H9 (cell line): ENCODE measurements around the gene PEX19. TPM values are rescaled to one million over a fixed set of nuclear protein-coding genes. Genes with fewer than 3 reads are reported as not detected.

Experiments used
- DNase-seq: peaks from one replicate; pipeline ENCODE4 v3.0.0-alpha.2; 2017
- H2AFZ ChIP-seq: one replicate; pipeline ENCODE4 v1.6.1; 2013; ENCODE audit warnings: mild to moderate bottlenecking, low read length, control low read depth, moderate library complexity
- H2AK5ac ChIP-seq: 2 replicates; pipeline ENCODE4 v1.6.1; 2013; ENCODE audit warnings: low read length, control low read depth, mixed read lengths; ENCODE audit not compliant: insufficient read length
- H2BK120ac ChIP-seq: one replicate; pipeline ENCODE4 v1.6.1; 2013; ENCODE audit warnings: low read depth, mild to moderate bottlenecking, low read length, control low read depth, inconsistent platforms; ENCODE audit not compliant: poor library complexity, severe bottlenecking
- H2BK12ac ChIP-seq: 2 replicates; pipeline ENCODE4 v1.6.1; 2013; ENCODE audit warnings: low read length, control low read depth, mixed read lengths, low read depth; ENCODE audit not compliant: insufficient read length
- H2BK15ac ChIP-seq: 2 replicates; pipeline ENCODE4 v1.6.1; 2013; ENCODE audit warnings: low read depth, low read length, control low read depth
- H2BK20ac ChIP-seq: one replicate; pipeline ENCODE4 v1.6.1; 2013; ENCODE audit warnings: low read depth, mild to moderate bottlenecking, low read length, control low read depth, inconsistent platforms; ENCODE audit not compliant: poor library complexity, severe bottlenecking
- H2BK5ac ChIP-seq: 2 replicates; pipeline ENCODE4 v1.6.1; 2013; ENCODE audit warnings: low read length, control low read depth, mixed read lengths; ENCODE audit not compliant: insufficient read length
- H3K14ac ChIP-seq: 2 replicates; pipeline ENCODE4 v1.6.1; 2013; ENCODE audit warnings: low read length, control low read depth; ENCODE audit not compliant: insufficient read depth
- H3K18ac ChIP-seq: 2 replicates; pipeline ENCODE4 v1.6.1; 2013; ENCODE audit warnings: low read depth, mild to moderate bottlenecking, mixed read lengths, low read length, control low read depth; ENCODE audit not compliant: insufficient read length
- H3K23ac ChIP-seq: 2 replicates; pipeline ENCODE4 v1.6.1; 2013; ENCODE audit warnings: low read length, control low read depth, mixed read lengths, low read depth; ENCODE audit not compliant: insufficient read length
- H3K23me2 ChIP-seq: 2 replicates; pipeline ENCODE4 v1.6.1; 2013; ENCODE audit warnings: low read depth, mild to moderate bottlenecking, mixed read lengths, low read length, control low read depth; ENCODE audit not compliant: insufficient read length, poor library complexity, severe bottlenecking
- H3K27ac ChIP-seq: 2 replicates; pipeline ENCODE4 v1.5.1; 2013; ENCODE audit warnings: low read length, control low read depth, mixed read lengths, low read depth; ENCODE audit not compliant: insufficient read length
- H3K27me3 ChIP-seq: 2 replicates; pipeline ENCODE4 v1.6.1; 2013; ENCODE audit warnings: low read length, control low read depth, inconsistent platforms; ENCODE audit not compliant: insufficient read depth
- H3K4ac ChIP-seq: 2 replicates; pipeline ENCODE4 v1.6.1; 2013; ENCODE audit warnings: low read depth, mild to moderate bottlenecking, control low read depth, inconsistent platforms, low read length, moderate library complexity
- H3K4me1 ChIP-seq: 2 replicates; pipeline ENCODE4 v1.6.1; 2013; ENCODE audit warnings: low read length, control low read depth, inconsistent platforms; ENCODE audit not compliant: insufficient read depth
- H3K4me2 ChIP-seq: 2 replicates; pipeline ENCODE4 v1.6.1; 2013; ENCODE audit warnings: low read length, control low read depth, mixed read lengths; ENCODE audit not compliant: insufficient read length, insufficient read depth
- H3K56ac ChIP-seq: 2 replicates; pipeline ENCODE4 v1.6.1; 2013; ENCODE audit warnings: low read depth, mild to moderate bottlenecking, mixed read lengths, low read length, control low read depth; ENCODE audit not compliant: insufficient read length
- H3K79me1 ChIP-seq: 2 replicates; pipeline ENCODE4 v1.6.1; 2013; ENCODE audit warnings: low read depth, mild to moderate bottlenecking, moderate library complexity, low read length, control low read depth, inconsistent platforms; ENCODE audit not compliant: insufficient read depth, poor library complexity, severe bottlenecking
- H3K79me2 ChIP-seq: 2 replicates; pipeline ENCODE4 v1.6.1; 2013; ENCODE audit warnings: low read length, control low read depth, inconsistent platforms; ENCODE audit not compliant: insufficient read depth
- H3K9ac ChIP-seq: 2 replicates; pipeline ENCODE4 v1.6.1; 2013; ENCODE audit warnings: low read length, control low read depth, mixed read lengths; ENCODE audit not compliant: insufficient read length; ENCODE audit errors: extremely low read depth
- H3K9me3 ChIP-seq: one replicate; pipeline ENCODE4 v1.6.1; 2013; ENCODE audit warnings: low read depth, low read length, inconsistent platforms; ENCODE audit not compliant: control insufficient read depth
- H3T11ph ChIP-seq: one replicate; pipeline ENCODE4 v1.6.1; 2013; ENCODE audit warnings: mild to moderate bottlenecking, low read length, control low read depth, inconsistent platforms
- H4K20me1 ChIP-seq: one replicate; pipeline ENCODE4 v1.6.1; 2013; ENCODE audit not compliant: control insufficient read depth, insufficient read length, insufficient read depth
- H4K5ac ChIP-seq: 2 replicates; pipeline ENCODE4 v1.6.1; 2013; ENCODE audit warnings: low read depth, mild to moderate bottlenecking, mixed read lengths, low read length, control low read depth; ENCODE audit not compliant: insufficient read length
- H4K8ac ChIP-seq: replicated peaks from 2 replicates; pipeline ENCODE4 v1.6.1; 2013; ENCODE audit warnings: low read length, control low read depth, mixed read lengths, low read depth; ENCODE audit not compliant: insufficient read length
- H4K91ac ChIP-seq: 2 replicates; pipeline ENCODE4 v1.6.1; 2013; ENCODE audit warnings: low read depth, mild to moderate bottlenecking, moderate library complexity, mixed read lengths, low read length, control low read depth; ENCODE audit not compliant: insufficient read length
- H3K27ac Mint-ChIP-seq, 3 experiments: 2 replicates in 2 of 3; 3 replicates in 1 of 3; pipeline ENCODE4 v1.8.0; 2020 to 2021; ENCODE audit warnings: mixed read lengths in 3 of 3, mild to moderate bottlenecking in 1 of 3, moderate library complexity in 1 of 3
- H3K27me3 Mint-ChIP-seq: 2 replicates; pipeline ENCODE4 v1.8.0; 2021; ENCODE audit warnings: low read depth, mild to moderate bottlenecking, moderate library complexity, mixed read lengths
- H3K36me3 Mint-ChIP-seq, 3 experiments: 2 replicates in 2 of 3; 3 replicates in 1 of 3; pipeline ENCODE4 v1.8.0; 2020 to 2021; ENCODE audit warnings: low read depth in 3 of 3, mixed read lengths in 3 of 3; ENCODE audit not compliant: insufficient read depth in 1 of 3
- H3K4me1 Mint-ChIP-seq, 2 experiments: 2 replicates each; pipeline ENCODE4 v1.8.0; 2020; ENCODE audit warnings: mixed read lengths in 2 of 2
- H3K4me3 Mint-ChIP-seq, 2 experiments: 2 replicates in 1 of 2; 3 replicates in 1 of 2; pipeline ENCODE4 v1.8.0; 2020 to 2021; ENCODE audit warnings: mild to moderate bottlenecking in 2 of 2, mixed read lengths in 2 of 2, moderate library complexity in 1 of 2
- H3K9me3 Mint-ChIP-seq, 2 experiments: 2 replicates in 1 of 2; 3 replicates in 1 of 2; pipeline ENCODE4 v1.8.0; 2020; ENCODE audit warnings: mild to moderate bottlenecking in 2 of 2, mixed read lengths in 2 of 2, moderate library complexity in 1 of 2
- CTCF ChIP-seq: fragments of 200-600 bp; sonication (generic); conservative IDR thresholded peaks from 3 replicates; pipeline ENCODE4 v1.8.0; 2021; ENCODE audit warnings: antibody characterized with exemption, mild to moderate bottlenecking
- total RNA-seq: library from RNA; stranded (reverse); gene quantifications from 2 replicates; pipeline ENCODE4 v1.2.1, GENCODE V29; 2021

PEX19 gene
- total RNA-seq, 1 experiment from 2014 or later: 92.7 TPM

GRCh38 chr1:160330119-160330518 lies 45.2 kb upstream of the PEX19 start:
- H3K23ac ChIP-seq: no peak overlapping the region
- no peaks in the 10 kb centered on the region for H3K23me2 ChIP-seq
- no peak overlapping the region for H2BK5ac ChIP-seq
- H2BK12ac ChIP-seq: no peak overlapping the region
- H2AFZ ChIP-seq: no peak overlapping the region
- no peak overlapping the region for H3K4me3 Mint-ChIP-seq
- H3K27me3 ChIP-seq: no peaks in the 10 kb centered on the region
- no peak overlapping the region for H3K4ac ChIP-seq
- no peak overlapping the region for H3K27ac Mint-ChIP-seq
- no peak overlapping the region for H3T11ph ChIP-seq
- DNase-seq: no peak
- no peaks in the 10 kb centered on the region for H3K4me1 ChIP-seq
- H4K20me1 ChIP-seq: no peaks in the 10 kb centered on the region
- no peak overlapping the region for H3K4me2 ChIP-seq
- no peak overlapping the region for H3K27ac ChIP-seq
- no peak overlapping the region for H2BK15ac ChIP-seq
- no peak for TF ChIP-seq CTCF
- no peaks in the 10 kb centered on the region for H3K79me2 ChIP-seq
- H3K36me3 Mint-ChIP-seq: peaks cover 19 to 81% (median 74%) of the 10 kb centered on the region in 3 experiments; a peak in 6 of 7 replicates
- no peak overlapping the region for H3K9ac ChIP-seq
- H3K4me1 Mint-ChIP-seq: no peaks in the 10 kb centered on the region
- H3K27me3 Mint-ChIP-seq: no peaks in the 10 kb centered on the region
- no peak overlapping the region for H2BK120ac ChIP-seq
- no peak overlapping the region for H3K14ac ChIP-seq
- no peak overlapping the region for H2AK5ac ChIP-seq
- no peak overlapping the region for H3K18ac ChIP-seq
- H3K9me3 Mint-ChIP-seq: no peaks in the 10 kb centered on the region
- no peak overlapping the region for H2BK20ac ChIP-seq
- H3K9me3 ChIP-seq: no peaks in the 10 kb centered on the region
- no peaks in the 10 kb centered on the region for H3K79me1 ChIP-seq
- H4K5ac ChIP-seq: no peak overlapping the region
- no peak overlapping the region for H3K56ac ChIP-seq
- H4K91ac ChIP-seq: no peak overlapping the region
- no peak overlapping the region for H4K8ac ChIP-seq
